Activated T-helper 2 cell treated with anti-CD3 and anti-CD28 coated beads, Interferon-gamma antibody, Interleukin-2, Interleukin-4, amounts not matched to agents 10 μg/mL and 5 μg/mL and 100 μg/mL, durations not matched to agents 14 hours and 24 hours and 36 hours (primary cell): ENCODE results near the gene HOXD8. TPM values are rescaled to one million over a fixed set of nuclear protein-coding genes. Genes with fewer than 3 reads are reported as not detected.

ENCODE experiments used
- DNase-seq: peaks from one replicate; pipeline ENCODE4 v3.0.0; 2021; ENCODE audit warnings: low spot score
- H3K27ac Mint-ChIP-seq: one replicate; pipeline ENCODE4 v1.8.0; 2021; ENCODE audit warnings: mixed read lengths
- H3K27me3 Mint-ChIP-seq: one replicate; pipeline ENCODE4 v1.8.0; 2021; ENCODE audit warnings: low read depth, mixed read lengths
- H3K36me3 Mint-ChIP-seq: one replicate; pipeline ENCODE4 v1.8.0; 2021; ENCODE audit warnings: low read depth, mixed read lengths
- H3K4me1 Mint-ChIP-seq: one replicate; pipeline ENCODE4 v1.8.0; 2021; ENCODE audit warnings: low read depth, mixed read lengths
- H3K4me3 Mint-ChIP-seq: one replicate; pipeline ENCODE4 v1.8.0; 2021; ENCODE audit warnings: low read depth, mild to moderate bottlenecking, moderate library complexity, mixed read lengths
- H3K9me3 Mint-ChIP-seq: one replicate; pipeline ENCODE4 v1.8.0; 2021; ENCODE audit warnings: mixed read lengths
- intact Hi-C: fragments of 100-400 bp; cut with micrococcal nuclease; formaldehyde crosslinking; loops from one replicate; pipeline ENCODE4 v1.15.1; 2023
- total RNA-seq: library from RNA; stranded (reverse); gene quantifications from 2 replicates; pipeline ENCODE4 v1.2.3, GENCODE V29; 2022

Gene HOXD8
- total RNA-seq, 1 donor from 2014 or later = not detected

DNA sequence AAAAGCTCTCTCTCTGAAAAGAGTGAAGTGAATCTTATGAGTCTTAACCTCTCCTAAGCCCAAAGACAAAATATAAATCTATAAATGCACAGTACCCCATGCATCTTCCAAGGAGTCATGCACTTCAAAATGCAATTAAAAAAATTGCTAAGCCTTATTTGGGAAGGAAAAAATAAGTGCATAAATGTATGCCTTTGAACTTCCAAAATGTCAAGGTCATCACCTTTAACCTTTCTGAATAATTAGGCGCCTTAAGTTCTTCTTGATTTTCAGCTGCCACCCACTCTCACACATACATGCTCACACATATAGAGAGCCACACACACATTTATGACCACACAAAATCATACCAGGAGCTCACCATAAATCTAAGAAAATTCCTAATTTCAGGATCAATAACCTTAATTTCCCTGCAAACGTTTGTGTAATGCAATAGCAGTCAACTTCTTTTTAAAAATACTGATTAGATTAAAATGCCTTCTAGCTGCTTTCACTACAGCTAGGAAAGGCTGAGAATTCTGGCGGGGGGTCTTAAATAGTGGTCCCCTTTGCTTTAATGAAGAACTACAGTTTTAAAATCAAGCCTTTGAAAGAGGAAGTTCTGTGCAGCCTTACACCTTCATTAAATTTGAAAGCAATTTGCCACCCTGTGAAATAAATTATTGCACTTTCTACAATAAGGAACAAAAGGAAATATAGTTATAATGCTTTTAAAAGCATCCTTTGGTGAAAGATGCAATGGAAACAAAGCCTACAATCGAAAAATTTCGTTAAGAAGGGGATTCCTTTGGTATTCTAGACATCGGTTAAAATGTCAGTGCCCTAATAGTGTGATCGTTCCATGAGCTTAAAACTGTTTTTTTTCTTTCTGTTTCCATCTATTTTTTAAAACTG lies 18.8 kb upstream of the HOXD8 start:
- peaks cover 6% of the 10 kb centered on the region for H3K4me1 Mint-ChIP-seq
- DNase-seq = no peak
- intact Hi-C loops = loop anchor here (2.0 kb wide), 3 partner anchors 14 to 32 kb away; partner anchors contain the start of gene HOXD8
- peaks cover 74% of the 10 kb centered on the region for H3K27me3 Mint-ChIP-seq
- no peaks in the 10 kb centered on the region for H3K9me3 Mint-ChIP-seq
- no peak overlapping the region for H3K4me3 Mint-ChIP-seq
- H3K27ac Mint-ChIP-seq = no peak overlapping the region
- peaks cover 4% of the 10 kb centered on the region for H3K36me3 Mint-ChIP-seq

DNA sequence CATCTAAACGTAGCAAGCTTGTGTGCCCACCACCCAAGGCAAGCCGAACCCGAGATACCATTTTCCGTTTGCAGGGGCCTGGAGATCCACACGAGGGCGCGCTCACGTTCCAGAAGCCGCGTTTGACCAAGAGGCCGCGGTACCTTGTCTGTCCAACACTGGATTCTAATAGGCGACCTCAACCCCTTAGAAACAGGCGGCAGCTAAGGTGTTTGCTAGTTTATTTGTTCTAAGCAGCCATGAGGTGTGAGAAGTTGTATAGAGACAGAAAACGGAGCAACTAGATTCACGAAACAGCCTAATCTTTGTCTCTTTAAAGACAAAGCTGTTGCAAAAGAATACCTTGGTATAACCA lies 18.2 kb upstream of the HOXD8 start:
- intact Hi-C loops = loop anchor here (2.0 kb wide), 3 partner anchors 14 to 32 kb away; partner anchors contain the start of gene HOXD8

DNA sequence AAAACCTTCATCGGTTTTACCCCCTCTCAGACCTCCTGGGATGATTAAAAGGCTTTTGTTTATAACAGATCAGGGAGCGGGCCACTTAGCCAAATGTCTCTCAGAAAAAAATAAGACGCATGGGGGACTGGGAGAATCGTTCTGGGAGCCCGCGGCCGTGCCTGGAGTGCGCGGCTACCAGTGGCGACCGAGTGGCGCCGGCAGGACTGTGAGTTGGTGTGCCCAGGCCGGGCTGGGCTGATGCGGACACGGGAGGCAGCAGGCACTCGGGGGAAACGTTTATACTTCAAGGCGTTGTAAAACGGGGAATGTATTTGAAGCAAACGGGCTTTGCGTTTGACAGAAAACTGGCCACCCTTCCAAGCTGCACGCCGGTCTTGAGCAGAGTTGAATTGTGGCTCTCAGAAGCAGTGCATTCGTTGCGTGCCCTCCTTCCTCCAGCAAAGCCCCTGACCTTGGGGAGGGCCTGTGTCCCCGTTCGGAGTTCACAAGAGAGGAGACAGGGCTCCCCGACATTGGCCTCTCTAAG lies 17.6 kb upstream of the HOXD8 start:
- intact Hi-C loops = loop anchor here (2.0 kb wide), 3 partner anchors 15 to 33 kb away; partner anchors contain the start of gene HOXD8
- peaks cover 3% of the 10 kb centered on the region for H3K4me1 Mint-ChIP-seq
- no peak overlapping the region for H3K4me3 Mint-ChIP-seq
- H3K9me3 Mint-ChIP-seq = no peaks in the 10 kb centered on the region
- peaks cover 77% of the 10 kb centered on the region for H3K27me3 Mint-ChIP-seq
- no peak for DNase-seq
- peaks cover 4% of the 10 kb centered on the region for H3K36me3 Mint-ChIP-seq
- no peak overlapping the region for H3K27ac Mint-ChIP-seq

More for the DNA sequence above, 18.2 kb upstream of the HOXD8 start:
- Mint-ChIP-seq H3K4me3 (no peak overlapping the region), H3K4me1 (peaks cover 4% of the 10 kb centered on the region), H3K9me3 (no peaks in the 10 kb centered on the region), H3K27ac (no peak overlapping the region), H3K27me3 (peaks cover 73% of the 10 kb centered on the region), H3K36me3 (peaks cover 4% of the 10 kb centered on the region)
- no peak for DNase-seq

DNA sequence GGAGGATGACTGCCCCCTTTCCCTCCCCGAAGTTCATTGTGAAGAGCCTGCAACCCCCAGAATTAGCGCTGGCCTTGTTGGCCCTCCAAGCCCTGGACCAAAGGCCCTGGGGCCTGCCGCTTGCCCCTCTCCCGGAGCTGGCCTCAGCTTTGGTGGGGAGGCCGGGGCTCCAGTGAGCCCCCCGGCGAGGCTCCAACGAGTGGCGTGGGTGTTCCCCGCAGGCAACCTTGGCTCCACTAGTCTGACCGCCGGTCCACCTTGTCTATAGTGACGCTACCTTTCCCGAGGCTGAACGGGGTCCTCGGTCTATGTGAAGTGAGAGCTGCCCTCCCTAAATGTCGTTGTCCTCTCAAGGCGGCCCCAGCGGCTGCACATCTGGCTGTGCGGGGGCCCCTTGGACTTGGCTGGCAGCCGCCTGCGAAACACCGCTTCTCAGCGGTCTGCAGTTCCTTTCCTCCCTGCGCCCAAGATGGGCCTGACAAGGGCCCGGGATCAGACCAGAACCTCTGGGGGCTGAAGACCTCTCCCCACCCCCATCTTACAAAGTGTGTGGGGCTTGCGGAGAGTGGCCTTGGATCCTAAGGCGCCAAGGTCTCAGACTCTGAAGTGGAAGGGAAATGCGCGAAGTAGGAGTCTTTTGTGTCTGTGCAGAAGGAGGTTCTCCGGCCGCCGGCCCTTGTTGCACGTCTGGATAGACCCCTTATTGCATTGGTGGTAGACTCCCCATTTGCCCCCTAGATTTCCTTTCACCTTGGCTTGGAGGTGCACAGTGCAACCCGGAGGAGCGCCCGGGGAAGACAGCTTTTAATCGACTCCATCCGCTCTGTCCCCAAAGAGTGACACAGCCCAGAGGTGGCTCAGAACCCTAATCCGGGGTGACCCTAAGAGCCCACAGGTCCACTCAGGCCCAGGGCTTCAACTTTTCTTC lies 16.9 kb upstream of the HOXD8 start:
- no peak overlapping the region for H3K27ac Mint-ChIP-seq

DNA sequence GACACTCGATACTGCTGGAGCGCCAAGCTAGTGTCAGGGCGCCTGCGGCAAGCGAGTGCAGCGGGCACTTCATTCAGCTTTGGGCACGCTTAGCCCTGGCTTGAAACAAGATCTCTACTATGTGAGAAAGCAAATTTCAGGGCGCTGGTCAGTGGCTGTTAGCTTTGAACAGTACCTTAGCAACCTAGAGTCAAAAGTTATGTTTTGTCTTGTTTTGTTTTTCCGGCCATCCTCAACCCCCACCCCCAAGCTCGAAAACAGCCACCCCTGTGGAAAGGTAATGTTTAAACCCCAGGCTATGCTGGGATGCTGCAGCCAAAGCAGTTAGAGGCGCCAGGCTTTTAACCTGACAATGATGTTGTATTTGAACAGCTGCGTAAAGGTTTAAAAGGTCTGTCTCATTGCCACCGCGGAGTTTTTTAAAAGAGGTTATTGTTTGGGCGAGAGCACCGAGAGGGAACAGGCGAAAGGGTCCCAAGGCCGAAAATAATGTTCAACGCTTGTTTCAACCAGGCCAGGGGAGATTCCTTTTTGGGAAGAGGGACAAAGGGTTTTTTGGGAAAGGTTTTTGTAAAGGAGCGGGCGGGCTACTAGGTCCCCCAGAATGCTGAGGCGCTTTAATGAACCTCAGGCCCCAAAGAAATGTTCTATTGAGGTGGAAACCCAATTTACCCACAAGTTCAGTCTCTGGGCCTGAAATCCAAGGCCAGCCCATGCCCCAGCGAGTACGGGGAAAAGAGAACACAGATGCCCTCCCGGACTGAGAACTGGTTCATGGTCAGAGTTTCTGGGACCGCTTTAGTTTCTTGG lies 15.2 kb upstream of the HOXD8 start:
- Mint-ChIP-seq H3K27ac (no peak overlapping the region), H3K9me3 (no peaks in the 10 kb centered on the region), H3K4me3 (no peak overlapping the region), H3K27me3 (peaks cover 83% of the 10 kb centered on the region), H3K4me1 (peaks cover 7% of the 10 kb centered on the region), H3K36me3 (peaks cover 2% of the 10 kb centered on the region)
- DNase-seq = no peak
- intact Hi-C loops = no loop called here

More for the DNA sequence above, 16.9 kb upstream of the HOXD8 start:
- H3K4me1 Mint-ChIP-seq = peaks cover 3% of the 10 kb centered on the region
- intact Hi-C loops = no loop called here
- H3K36me3 Mint-ChIP-seq = peaks cover 4% of the 10 kb centered on the region
- no peak for DNase-seq
- H3K27me3 Mint-ChIP-seq = peaks cover 78% of the 10 kb centered on the region
- H3K4me3 Mint-ChIP-seq = no peak overlapping the region
- no peaks in the 10 kb centered on the region for H3K9me3 Mint-ChIP-seq

DNA sequence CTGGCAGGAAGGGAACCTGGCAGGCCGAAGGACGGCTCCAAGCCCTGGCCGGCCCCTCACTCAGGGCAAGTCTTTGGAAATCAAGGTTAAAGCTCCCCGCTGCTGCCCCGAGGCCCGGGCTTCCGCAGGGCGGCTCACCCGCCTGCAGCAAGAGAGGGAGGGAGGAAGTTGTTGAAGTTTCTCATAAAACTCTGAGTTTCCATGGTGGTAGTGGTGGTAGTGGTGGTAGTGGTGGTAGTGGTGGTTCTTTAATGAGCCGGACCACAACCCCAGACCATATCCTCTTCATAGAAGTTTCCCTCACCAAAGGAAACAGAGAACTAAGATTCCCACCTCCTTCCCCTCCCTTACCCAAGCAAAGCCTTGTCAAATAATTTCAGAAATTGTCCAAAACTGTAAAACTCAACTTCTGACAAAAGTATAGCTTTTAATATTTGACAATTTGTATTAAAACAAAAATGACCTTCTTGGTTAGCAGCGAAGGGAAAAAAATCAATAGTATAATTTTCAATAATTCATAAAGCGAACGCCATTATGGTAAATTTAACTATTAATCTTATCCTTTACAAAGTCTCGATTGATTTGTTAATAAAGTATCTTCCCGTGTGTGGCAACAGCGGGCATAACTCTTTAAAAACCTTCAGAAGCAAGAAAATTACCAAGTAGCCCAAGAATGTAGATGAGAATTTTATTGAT lies 14.4 kb upstream of the HOXD8 start:
- H3K36me3 Mint-ChIP-seq = no peaks in the 10 kb centered on the region
- H3K27ac Mint-ChIP-seq = no peak overlapping the region
- peaks cover 83% of the 10 kb centered on the region for H3K27me3 Mint-ChIP-seq
- peaks cover 7% of the 10 kb centered on the region for H3K4me1 Mint-ChIP-seq
- H3K9me3 Mint-ChIP-seq = no peaks in the 10 kb centered on the region
- no peak overlapping the region for H3K4me3 Mint-ChIP-seq
- no peak for DNase-seq
- intact Hi-C loops = no loop called here

DNA sequence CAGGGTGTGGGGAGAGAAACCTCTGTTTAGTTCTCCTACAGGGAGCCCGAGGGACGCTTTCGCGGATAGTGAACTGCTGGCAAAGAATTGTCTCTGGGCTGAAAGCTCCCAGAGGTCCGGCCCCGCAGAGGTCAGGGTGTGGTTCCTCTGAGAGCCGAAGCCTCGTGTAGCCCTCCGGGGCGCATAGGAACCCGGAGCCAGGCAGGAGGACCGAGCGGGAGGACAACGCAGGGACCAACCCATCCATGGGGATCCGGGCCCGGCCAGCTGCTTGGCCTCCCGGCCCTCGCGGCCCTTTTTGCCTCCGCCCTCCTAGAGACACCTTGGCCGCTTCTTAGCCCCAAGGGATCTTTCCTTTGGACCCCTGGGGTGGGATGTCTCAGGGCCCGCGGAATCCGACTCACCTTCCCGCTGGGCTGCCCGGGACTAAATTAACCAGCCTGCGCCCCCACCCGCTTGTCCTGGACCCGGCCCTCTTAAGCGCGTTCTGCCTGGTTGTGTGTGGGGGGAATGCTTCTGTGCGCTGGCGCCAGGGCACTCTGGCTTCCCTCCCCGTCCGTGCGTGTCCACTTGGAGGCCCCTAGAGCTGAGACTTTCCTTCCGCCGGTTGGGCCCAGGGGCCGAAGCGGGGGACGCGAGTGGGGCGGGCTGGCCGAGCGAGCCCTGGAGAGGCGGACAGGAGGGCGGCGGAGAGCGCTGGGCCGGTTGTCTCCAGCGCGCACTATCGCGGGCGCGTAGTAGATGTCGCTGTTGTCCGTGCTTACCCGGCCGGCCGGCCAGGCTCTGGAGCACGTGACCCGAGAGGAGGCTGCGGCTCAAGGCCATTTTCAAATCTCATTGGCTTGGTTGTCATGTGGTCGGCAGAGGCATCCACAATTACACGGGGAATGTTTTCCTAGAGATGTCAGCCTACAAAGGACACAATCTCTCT lies 13.4 kb upstream of the HOXD8 start, which contains the start of gene HOXD10:
TSS of gene HOXD10 (plus strand) at position 896 of the 931 bp plus-strand sequence. CDS start 56 bp downstream, outside the sequence.
- Mint-ChIP-seq H3K4me3 (no peak within 1 kb of the TSS), H3K36me3 (no peaks in the 10 kb centered on the region)

DNA sequence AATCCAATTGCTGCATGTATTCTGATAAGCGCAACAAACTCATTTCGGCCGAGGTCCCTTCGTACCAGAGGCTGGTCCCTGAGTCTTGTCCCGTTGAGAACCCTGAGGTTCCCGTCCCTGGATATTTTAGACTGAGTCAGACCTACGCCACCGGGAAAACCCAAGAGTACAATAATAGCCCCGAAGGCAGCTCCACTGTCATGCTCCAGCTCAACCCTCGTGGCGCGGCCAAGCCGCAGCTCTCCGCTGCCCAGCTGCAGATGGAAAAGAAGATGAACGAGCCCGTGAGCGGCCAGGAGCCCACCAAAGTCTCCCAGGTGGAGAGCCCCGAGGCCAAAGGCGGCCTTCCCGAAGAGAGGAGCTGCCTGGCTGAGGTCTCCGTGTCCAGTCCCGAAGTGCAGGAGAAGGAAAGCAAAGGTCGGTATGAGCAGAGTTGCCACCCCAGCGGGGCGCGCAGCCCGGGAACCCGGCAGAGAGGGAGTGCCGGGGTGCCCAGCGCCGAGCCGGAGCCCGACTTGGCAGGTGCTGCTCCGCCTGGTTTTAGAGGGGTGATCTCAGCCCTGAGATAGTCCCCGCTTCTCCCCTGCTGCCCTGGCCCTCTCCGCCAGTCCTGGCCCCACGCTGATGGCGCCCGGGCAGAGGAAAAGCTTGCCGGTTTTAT lies 12.2 kb upstream of the HOXD8 start:
- intact Hi-C loops = no loop called here
- H3K36me3 Mint-ChIP-seq = no peaks in the 10 kb centered on the region
- no peak overlapping the region for H3K4me3 Mint-ChIP-seq
- peaks cover 4% of the 10 kb centered on the region for H3K4me1 Mint-ChIP-seq
- H3K27me3 Mint-ChIP-seq = peaks cover 78% of the 10 kb centered on the region
- H3K27ac Mint-ChIP-seq = no peak overlapping the region
- no peaks in the 10 kb centered on the region for H3K9me3 Mint-ChIP-seq
- no peak for DNase-seq

More for the DNA sequence above, 13.4 kb upstream of the HOXD8 start, which contains the start of gene HOXD10:
- DNase-seq = no peak
- intact Hi-C loops = no loop called here
- Mint-ChIP-seq H3K4me1 (peaks cover 6% of the 10 kb centered on the region), H3K9me3 (no peaks in the 10 kb centered on the region), H3K27ac (no peak within 1 kb of the TSS), H3K27me3 (peaks cover 85% of the 10 kb centered on the region)

DNA sequence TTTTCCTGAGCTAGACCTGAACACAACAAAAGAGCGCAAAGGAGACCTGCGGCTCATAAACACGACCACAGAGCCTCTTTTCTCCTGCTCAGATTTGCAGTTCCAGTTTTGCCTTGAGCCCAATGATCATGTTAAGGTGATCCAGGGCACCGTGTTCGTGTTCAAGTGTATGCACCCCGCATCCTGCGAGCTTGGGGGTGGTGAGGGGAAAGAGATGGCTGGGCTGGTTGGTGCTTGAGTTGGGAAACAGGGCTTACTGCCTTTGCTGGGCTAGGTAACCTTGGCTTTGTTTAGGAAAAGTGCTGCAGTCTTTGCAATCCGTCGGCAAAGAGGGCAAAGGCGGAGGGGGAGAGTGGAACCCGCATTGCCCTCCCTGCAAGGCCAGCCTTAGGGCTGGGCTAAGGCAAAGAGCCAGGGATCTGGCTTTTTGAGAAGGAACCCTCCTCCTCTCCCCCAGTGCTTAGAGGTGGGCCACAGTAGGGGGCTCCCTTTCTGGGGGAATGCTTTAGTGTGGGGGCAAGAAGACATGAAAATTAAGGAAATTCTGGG lies 11.6 kb upstream of the HOXD8 start:
- Mint-ChIP-seq H3K9me3 (no peaks in the 10 kb centered on the region), H3K4me1 (peaks cover 4% of the 10 kb centered on the region)

DNA sequence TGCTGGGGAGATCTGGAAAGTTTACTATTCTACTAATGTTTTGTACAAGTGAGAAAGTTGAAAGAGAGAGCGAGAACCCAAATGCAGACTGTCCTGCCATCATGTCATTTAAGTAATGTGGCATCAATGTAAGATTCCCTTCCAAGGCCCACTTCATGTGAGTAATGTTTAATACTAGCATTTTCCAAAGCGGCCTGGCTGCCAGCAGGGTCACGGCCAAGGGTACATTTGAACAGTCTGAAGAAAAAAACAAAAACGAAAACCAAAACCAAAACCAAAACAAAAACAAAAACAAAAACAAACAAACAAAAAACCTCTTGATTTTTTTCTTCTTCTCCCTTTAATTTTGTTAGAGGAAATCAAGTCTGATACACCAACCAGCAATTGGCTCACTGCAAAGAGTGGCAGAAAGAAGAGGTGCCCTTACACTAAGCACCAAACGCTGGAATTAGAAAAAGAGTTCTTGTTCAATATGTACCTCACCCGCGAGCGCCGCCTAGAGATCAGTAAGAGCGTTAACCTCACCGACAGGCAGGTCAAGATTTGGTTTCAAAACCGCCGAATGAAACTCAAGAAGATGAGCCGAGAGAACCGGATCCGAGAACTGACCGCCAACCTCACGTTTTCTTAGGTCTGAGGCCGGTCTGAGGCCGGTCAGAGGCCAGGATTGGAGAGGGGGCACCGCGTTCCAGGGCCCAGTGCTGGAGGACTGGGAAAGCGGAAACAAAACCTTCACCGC lies 10.7 kb upstream of the HOXD8 start:
- no peak for DNase-seq
- H3K4me3 Mint-ChIP-seq = no peak overlapping the region

More for the DNA sequence above, 11.6 kb upstream of the HOXD8 start:
- Mint-ChIP-seq H3K27me3 (peaks cover 75% of the 10 kb centered on the region), H3K4me3 (no peak overlapping the region), H3K27ac (no peak overlapping the region), H3K36me3 (no peaks in the 10 kb centered on the region)
- DNase-seq = no peak
- intact Hi-C loops = no loop called here

More for the DNA sequence above, 10.7 kb upstream of the HOXD8 start:
- intact Hi-C loops = no loop called here
- H3K27me3 Mint-ChIP-seq = peaks cover 71% of the 10 kb centered on the region
- H3K36me3 Mint-ChIP-seq = no peaks in the 10 kb centered on the region
- no peaks in the 10 kb centered on the region for H3K9me3 Mint-ChIP-seq
- H3K27ac Mint-ChIP-seq = no peak overlapping the region
- H3K4me1 Mint-ChIP-seq = peaks cover 4% of the 10 kb centered on the region
